ENCODE measurements around the gene ARHGEF33. TPM values are rescaled to one million over a fixed set of nuclear protein-coding genes. Genes with fewer than 3 reads are reported as not detected.

The ARHGEF33 gene
- total RNA-seq, 2 experiments from 2014 or later, result 0.38 TPM; not detected in 1

DNA sequence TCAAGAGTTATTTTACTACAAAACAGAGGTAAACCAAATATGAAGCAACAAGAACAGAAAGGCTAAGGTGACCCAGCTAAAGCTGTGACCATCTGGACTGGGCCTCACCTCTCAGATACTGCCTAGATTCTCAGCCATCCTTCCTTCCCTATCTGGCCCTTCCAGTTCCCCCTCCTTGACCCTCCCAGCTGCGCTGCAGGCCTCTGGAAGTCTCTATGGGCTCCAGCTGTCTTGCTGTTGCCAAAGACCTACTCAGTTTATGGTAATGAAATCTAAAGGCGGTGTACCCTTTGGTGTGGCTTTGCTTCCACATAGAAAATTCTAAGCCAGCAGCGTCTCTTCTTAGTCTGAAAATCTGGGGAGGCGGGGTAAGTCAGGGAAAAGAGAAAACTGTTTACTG, 55.7 kb downstream of the ARHGEF33 start:
- H3K27ac ChIP-seq (ENCODE audit: low read depth, low read length, poor library complexity, severe bottlenecking), result no peak overlapping the region
- H3K9me3 ChIP-seq (ENCODE audit: low read length), result no peaks in the 10 kb centered on the region
- H3K36me3 ChIP-seq (ENCODE audit: insufficient read depth, low read length), result no peaks in the 10 kb centered on the region
- no peak overlapping the region for H2AFZ ChIP-seq (ENCODE audit: low read length)
- no peaks in the 10 kb centered on the region for H4K20me1 ChIP-seq (ENCODE audit: insufficient read depth, low read length)
- H3K4me2 ChIP-seq (ENCODE audit: low read length), result no peak overlapping the region
- no peak overlapping the region for H3K4me3 ChIP-seq (ENCODE audit: low read depth, low read length, poor library complexity, severe bottlenecking)
- no peaks in the 10 kb centered on the region for H3K9me2 ChIP-seq (ENCODE audit: insufficient read depth, low read length)
- DNase-seq (ENCODE audit: low spot score), result no peak
- intact Hi-C loops (cut with micrococcal nuclease; ENCODE audit: unreplicated experiment), result loop anchor here (5.0 to 10.0 kb wide), 2 partner anchors 112 to 779 kb away; no protein-coding TSS in a partner anchor
- no TSS peak for BruUV-seq (replicated peaks)
- no peaks in the 10 kb centered on the region for H3K79me2 ChIP-seq (ENCODE audit: insufficient read depth, low read depth, low read length)
- TF ChIP-seq, protein P1, sequence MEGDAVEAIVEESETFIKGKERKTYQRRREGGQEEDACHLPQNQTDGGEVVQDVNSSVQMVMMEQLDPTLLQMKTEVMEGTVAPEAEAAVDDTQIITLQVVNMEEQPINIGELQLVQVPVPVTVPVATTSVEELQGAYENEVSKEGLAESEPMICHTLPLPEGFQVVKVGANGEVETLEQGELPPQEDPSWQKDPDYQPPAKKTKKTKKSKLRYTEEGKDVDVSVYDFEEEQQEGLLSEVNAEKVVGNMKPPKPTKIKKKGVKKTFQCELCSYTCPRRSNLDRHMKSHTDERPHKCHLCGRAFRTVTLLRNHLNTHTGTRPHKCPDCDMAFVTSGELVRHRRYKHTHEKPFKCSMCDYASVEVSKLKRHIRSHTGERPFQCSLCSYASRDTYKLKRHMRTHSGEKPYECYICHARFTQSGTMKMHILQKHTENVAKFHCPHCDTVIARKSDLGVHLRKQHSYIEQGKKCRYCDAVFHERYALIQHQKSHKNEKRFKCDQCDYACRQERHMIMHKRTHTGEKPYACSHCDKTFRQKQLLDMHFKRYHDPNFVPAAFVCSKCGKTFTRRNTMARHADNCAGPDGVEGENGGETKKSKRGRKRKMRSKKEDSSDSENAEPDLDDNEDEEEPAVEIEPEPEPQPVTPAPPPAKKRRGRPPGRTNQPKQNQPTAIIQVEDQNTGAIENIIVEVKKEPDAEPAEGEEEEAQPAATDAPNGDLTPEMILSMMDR (conservative IDR thresholded peaks at IDR 0.05; ENCODE audit: low read length), result no peak
- no peak for TF ChIP-seq EZH2phosphoT487 (IDR thresholded peaks at IDR 0.05; ENCODE audit: borderline replicate concordance, low read depth, low read length)
- CTCF ChIA-PET (ENCODE audit: unreplicated experiment), result no interaction called here
- H3K4me1 ChIP-seq (ENCODE audit: insufficient read depth, low read length, poor library complexity, severe bottlenecking), result no peaks in the 10 kb centered on the region
- POLR2A ChIA-PET, result interaction anchor here (2.9 kb wide), 1 partner anchor 284 kb away, joined by 13 read pairs; no protein-coding TSS in a partner anchor

DNA sequence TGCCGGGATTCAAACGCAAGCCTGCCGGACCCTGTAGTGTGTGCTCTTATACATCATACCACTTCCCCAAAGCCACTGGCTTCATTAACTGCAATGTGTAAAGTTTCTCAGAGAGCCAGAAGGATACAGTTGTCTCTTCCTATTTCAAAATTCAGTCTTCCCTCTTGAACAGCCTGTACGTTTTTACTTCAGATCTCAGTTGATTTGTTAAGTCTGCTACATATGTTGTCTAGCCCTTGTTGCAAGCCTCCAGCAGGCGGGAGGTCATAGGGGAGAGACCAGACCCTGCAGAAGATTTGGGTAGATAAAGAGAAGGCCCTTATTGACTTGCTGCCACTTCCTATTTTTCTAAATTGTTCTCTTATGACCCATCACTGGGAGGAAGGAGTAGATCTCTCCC, 56.2 kb downstream of the ARHGEF33 start:
- H3K9me2 ChIP-seq (ENCODE audit: insufficient read depth, low read length), result no peaks in the 10 kb centered on the region
- no peaks in the 10 kb centered on the region for H3K9me3 ChIP-seq (ENCODE audit: low read length)
- ChIA-PET POLR2A (interaction anchor here (0.7 to 2.9 kb wide), 3 partner anchors 10 to 283 kb away, joined by 3 to 13 read pairs (median 5); no protein-coding TSS in a partner anchor), CTCF (ENCODE audit: unreplicated experiment) (interaction anchor here (2.6 kb wide), 1 partner anchor 283 kb away, joined by 31 read pairs; no protein-coding TSS in a partner anchor)
- intact Hi-C loops (cut with micrococcal nuclease; ENCODE audit: unreplicated experiment), result loop anchor here (5.0 to 10.0 kb wide), 2 partner anchors 111 to 779 kb away; no protein-coding TSS in a partner anchor
- TF ChIP-seq EZH2phosphoT487 (IDR thresholded peaks at IDR 0.05; ENCODE audit: borderline replicate concordance, low read depth, low read length), result no peak
- TF ChIP-seq, protein P1 (conservative IDR thresholded peaks at IDR 0.05; ENCODE audit: low read length), result no peak
- DNase-seq (ENCODE audit: low spot score), result no peak
- H3K36me3 ChIP-seq (ENCODE audit: insufficient read depth, low read length), result no peaks in the 10 kb centered on the region
- no peaks in the 10 kb centered on the region for H3K79me2 ChIP-seq (ENCODE audit: insufficient read depth, low read depth, low read length)
- no TSS peak for BruUV-seq (replicated peaks)
- no peak overlapping the region for H3K27ac ChIP-seq (ENCODE audit: low read depth, low read length, poor library complexity, severe bottlenecking)
- H3K4me1 ChIP-seq (ENCODE audit: insufficient read depth, low read length, poor library complexity, severe bottlenecking), result no peaks in the 10 kb centered on the region
- no peak overlapping the region for H3K4me3 ChIP-seq (ENCODE audit: low read depth, low read length, poor library complexity, severe bottlenecking)
- H2AFZ ChIP-seq (ENCODE audit: low read length), result no peak overlapping the region; the same call in 1 of the 2 replicates
- no peak overlapping the region for H3K4me2 ChIP-seq (ENCODE audit: low read length)
- no peaks in the 10 kb centered on the region for H4K20me1 ChIP-seq (ENCODE audit: insufficient read depth, low read length)
